HUES64 (cell line): Measurements from ENCODE around the gene CAP2.
"Not testable (repeated sequence)": the region's sequence is repeated elsewhere in the genome, so short reads cannot be mapped to it uniquely, and the experiment has no call there.

ENCODE experiments used
- H3K27ac ChIP-seq: 2 replicates; pipeline ENCODE4 v1.7.0; 2013; ENCODE audit warnings: low read depth, low read length, inconsistent platforms
- H3K27me3 ChIP-seq: 2 replicates; pipeline ENCODE4 v1.6.1; 2013; ENCODE audit warnings: mild to moderate bottlenecking, low read length; ENCODE audit not compliant: insufficient read depth
- H3K36me3 ChIP-seq: 2 replicates; pipeline ENCODE4 v1.6.1; 2013; ENCODE audit warnings: mild to moderate bottlenecking, low read length; ENCODE audit not compliant: insufficient read depth
- H3K4me1 ChIP-seq: 2 replicates; pipeline ENCODE4 v1.6.1; 2013; ENCODE audit warnings: mild to moderate bottlenecking, low read length, moderate library complexity; ENCODE audit not compliant: insufficient read depth
- H3K4me3 ChIP-seq: 2 replicates; pipeline ENCODE4 v1.5.1; 2013; ENCODE audit warnings: mild to moderate bottlenecking, low read length, moderate library complexity
- H3K9ac ChIP-seq: 2 replicates; pipeline ENCODE4 v1.6.1; 2013; ENCODE audit warnings: mild to moderate bottlenecking, low read depth, low read length
- H3K9me3 ChIP-seq: 2 replicates; pipeline ENCODE4 v1.6.1; 2013; ENCODE audit warnings: low read depth, low read length; ENCODE audit not compliant: insufficient read depth
- WGBS: fragments of 150-250, 120-280 bp; methylation state at CpG from one replicate; pipeline ENCODE4 v1.1.7; 2013; ENCODE audit warnings: missing lambda C conversion rate; 5-methylcytosine and 5-hydroxymethylcytosine counted together

Gene CAP2

GRCh38 chr6:17440811-17441210, 47.4 kb downstream of the CAP2 start:
- H3K36me3 ChIP-seq, H3K4me1 ChIP-seq, H3K9me3 ChIP-seq, H3K4me3 ChIP-seq, H3K9ac ChIP-seq, H3K27ac ChIP-seq, H3K27me3 ChIP-seq: not testable (repeated sequence)
- 100% methylated on average over 3 of the region's 4 CpGs for WGBS

GRCh38 chr6:17442196-17442595, 48.8 kb downstream of the CAP2 start:
- Histone ChIP-seq H3K4me3 (no peak overlapping the region), H3K27ac (no peak overlapping the region), H3K4me1 (no peaks in the 10 kb centered on the region), H3K9ac (no peak overlapping the region), H3K36me3 (no peaks in the 10 kb centered on the region), H3K9me3 (no peaks in the 10 kb centered on the region), H3K27me3 (no peaks in the 10 kb centered on the region)
- 88% methylated on average over 4 of the region's 4 CpGs for WGBS

DNA sequence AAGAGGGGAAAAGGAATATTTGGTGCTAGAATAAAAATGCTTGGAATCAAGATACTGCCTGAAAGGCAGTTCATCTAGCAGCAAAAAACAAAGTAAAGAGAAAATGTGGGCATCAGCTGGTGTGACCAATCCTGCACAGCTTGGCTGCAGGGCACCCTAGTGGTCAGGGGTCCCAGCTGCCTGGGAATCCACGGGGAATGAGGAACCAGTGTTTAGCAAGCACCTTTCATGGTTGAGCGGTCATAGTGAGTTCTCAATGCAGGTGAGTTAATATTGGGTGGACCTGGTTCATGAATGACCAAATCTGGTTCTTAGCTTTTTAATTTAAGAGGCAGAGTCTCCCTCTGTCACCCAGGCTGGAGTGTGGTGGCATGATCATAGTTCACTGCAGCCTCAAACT, 53.3 kb downstream of the CAP2 start:
- H3K9me3 ChIP-seq, result no peaks in the 10 kb centered on the region
- no peaks in the 10 kb centered on the region for H3K4me1 ChIP-seq
- H3K36me3 ChIP-seq, result no peaks in the 10 kb centered on the region
- H3K9ac ChIP-seq, result no peak overlapping the region
- no peaks in the 10 kb centered on the region for H3K27me3 ChIP-seq
- no peak overlapping the region for H3K4me3 ChIP-seq
- WGBS, result 91% methylated on average over 2 of the region's 2 CpGs
- no peak overlapping the region for H3K27ac ChIP-seq

- 92% methylated on average over 1 of the region's 1 CpG for WGBS
- H3K27ac ChIP-seq, result no peak overlapping the region
These were observed 54.8 kb downstream of the CAP2 start for GRCh38 chr6:17448165-17448564.

GRCh38 chr6:17450397-17450796, 57.0 kb downstream of the CAP2 start:
- Histone ChIP-seq H3K9ac (no peak overlapping the region), H3K27me3 (no peaks in the 10 kb centered on the region)

More at GRCh38 chr6:17448165-17448564, 54.8 kb downstream of the CAP2 start:
- H3K9ac ChIP-seq, result no peak overlapping the region
- H3K36me3 ChIP-seq, result no peaks in the 10 kb centered on the region
- H3K4me1 ChIP-seq, result no peaks in the 10 kb centered on the region
- H3K4me3 ChIP-seq, result no peak overlapping the region
- no peaks in the 10 kb centered on the region for H3K9me3 ChIP-seq
- no peaks in the 10 kb centered on the region for H3K27me3 ChIP-seq

GRCh38 chr6:17450832-17451231, 57.4 kb downstream of the CAP2 start:
- no peaks in the 10 kb centered on the region for H3K27me3 ChIP-seq
- H3K9me3 ChIP-seq, result no peaks in the 10 kb centered on the region
- H3K4me1 ChIP-seq, result peaks cover 9% of the 10 kb centered on the region
- no peak overlapping the region for H3K27ac ChIP-seq
- H3K36me3 ChIP-seq, result no peaks in the 10 kb centered on the region
- H3K4me3 ChIP-seq, result no peak overlapping the region
- H3K9ac ChIP-seq, result no peak overlapping the region
- WGBS, result 94% methylated on average over 4 of the region's 5 CpGs

More at GRCh38 chr6:17450397-17450796, 57.0 kb downstream of the CAP2 start:
- Histone ChIP-seq H3K27ac (no peak overlapping the region), H3K36me3 (no peaks in the 10 kb centered on the region), H3K4me3 (no peak overlapping the region), H3K4me1 (peaks cover 9% of the 10 kb centered on the region), H3K9me3 (no peaks in the 10 kb centered on the region)
- no CpG with 5 or more reads among the region's 1 CpG for WGBS

GRCh38 chr6:17452096-17452495, 58.7 kb downstream of the CAP2 start:
- Histone ChIP-seq H3K27ac (no peak overlapping the region), H3K4me1 (peaks cover 9% of the 10 kb centered on the region), H3K36me3 (no peaks in the 10 kb centered on the region), H3K9me3 (no peaks in the 10 kb centered on the region), H3K27me3 (no peaks in the 10 kb centered on the region), H3K4me3 (no peak overlapping the region), H3K9ac (no peak overlapping the region)
- 95% methylated on average over 6 of the region's 6 CpGs for WGBS

DNA sequence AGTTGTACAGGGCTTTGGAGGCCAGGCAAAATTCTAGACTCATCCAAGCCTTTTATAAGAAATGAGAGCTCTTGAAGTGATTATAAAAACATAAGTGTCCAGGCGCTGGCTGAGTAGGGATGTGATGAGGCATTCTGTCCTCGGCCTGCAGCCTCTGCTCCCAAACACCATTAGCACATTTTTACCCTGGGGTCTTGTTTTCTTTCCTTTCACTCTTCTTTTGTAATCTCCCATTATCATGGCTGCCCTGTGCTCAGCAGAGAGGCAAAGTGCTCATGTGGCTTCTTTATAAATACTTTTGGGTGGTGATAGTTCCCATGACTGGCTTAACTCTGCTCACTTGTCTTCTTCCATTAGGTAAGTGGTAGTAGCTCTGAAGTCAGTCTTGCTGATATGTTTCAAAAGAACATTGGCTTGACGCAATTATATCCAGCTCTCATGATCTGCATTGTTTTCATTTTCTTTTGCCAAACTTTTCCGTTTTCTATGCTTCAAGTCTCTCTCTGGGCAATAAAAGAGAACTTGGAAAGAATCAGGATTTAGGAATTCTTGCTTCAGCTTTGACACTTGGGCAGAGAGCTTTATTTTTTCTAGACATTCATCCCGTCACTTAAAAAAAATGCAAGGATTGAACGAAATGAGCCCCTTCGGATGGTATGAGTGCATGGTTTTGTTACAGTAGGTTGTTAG, 61.1 kb downstream of the CAP2 start:
- Histone ChIP-seq H3K36me3 (no peaks in the 10 kb centered on the region), H3K27me3 (no peaks in the 10 kb centered on the region), H3K4me3 (no peak overlapping the region), H3K27ac (peak overlapping the region; percentile 7; the same call in 1 of the 2 replicates), H3K9me3 (no peaks in the 10 kb centered on the region), H3K9ac (no peak overlapping the region), H3K4me1 (peaks cover 9% of the 10 kb centered on the region)
- 94% methylated on average over 7 of the region's 7 CpGs for WGBS

DNA sequence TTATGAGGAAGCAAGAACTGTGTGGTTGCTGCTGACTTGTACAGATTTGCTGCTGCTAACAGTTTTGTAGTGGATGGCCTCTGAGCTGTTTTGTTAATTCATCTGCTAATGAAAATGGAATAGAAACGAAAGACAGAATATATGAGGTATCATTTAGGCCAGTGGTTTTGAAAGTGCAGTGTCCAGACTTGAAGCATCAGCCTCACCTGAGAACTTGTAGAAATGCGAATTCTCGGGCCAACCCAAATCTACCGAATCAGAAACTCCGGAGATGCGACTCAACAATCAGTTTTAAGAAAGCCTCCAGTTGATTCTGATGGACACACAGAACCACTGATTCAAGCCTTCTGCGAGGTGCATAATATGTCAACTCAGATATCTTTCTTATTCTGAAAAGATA, 62.5 kb downstream of the CAP2 start:
- Histone ChIP-seq H3K27ac (no peak overlapping the region), H3K4me3 (no peak overlapping the region), H3K4me1 (peaks cover 9% of the 10 kb centered on the region), H3K36me3 (no peaks in the 10 kb centered on the region), H3K27me3 (no peaks in the 10 kb centered on the region), H3K9ac (no peak overlapping the region), H3K9me3 (no peaks in the 10 kb centered on the region)
- 97% methylated on average over 7 of the region's 7 CpGs for WGBS

DNA sequence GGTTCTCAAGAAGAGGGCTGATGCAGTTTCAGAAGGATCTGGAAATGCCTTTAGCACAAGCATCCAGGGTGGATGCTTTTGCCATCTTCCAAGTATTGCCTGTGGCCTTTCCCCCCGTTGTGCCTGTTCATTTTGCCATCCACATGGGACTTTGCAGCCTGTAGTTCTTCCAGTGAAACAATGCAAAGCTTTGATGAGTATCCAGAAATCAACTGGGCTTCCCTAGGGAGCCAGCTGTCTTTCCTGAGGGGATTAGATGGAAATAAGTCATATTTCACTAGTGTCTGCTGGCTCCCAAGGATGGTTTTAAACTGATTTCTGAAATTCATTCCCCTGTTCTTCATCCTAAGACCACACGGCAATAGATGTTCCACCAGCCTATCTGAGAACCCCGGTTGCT, 63.3 kb downstream of the CAP2 start:
- Histone ChIP-seq H3K36me3 (no peaks in the 10 kb centered on the region), H3K9me3 (no peaks in the 10 kb centered on the region), H3K4me1 (peaks cover 9% of the 10 kb centered on the region), H3K4me3 (no peak overlapping the region), H3K27me3 (no peaks in the 10 kb centered on the region), H3K9ac (no peak overlapping the region), H3K27ac (no peak overlapping the region)
- WGBS, result 91% methylated on average over 3 of the region's 3 CpGs

- WGBS, result 93% methylated on average over 4 of the region's 4 CpGs
- Histone ChIP-seq H3K27me3 (no peaks in the 10 kb centered on the region), H3K27ac (no peak overlapping the region), H3K36me3 (no peaks in the 10 kb centered on the region), H3K4me3 (no peak overlapping the region), H3K9ac (no peak overlapping the region), H3K9me3 (no peaks in the 10 kb centered on the region), H3K4me1 (peaks cover 9% of the 10 kb centered on the region)
These were observed 64.0 kb downstream of the CAP2 start for GRCh38 chr6:17457405-17457804.

- Histone ChIP-seq H3K27me3 (no peaks in the 10 kb centered on the region), H3K4me1 (peaks cover 9% of the 10 kb centered on the region), H3K4me3 (no peak overlapping the region), H3K36me3 (no peaks in the 10 kb centered on the region), H3K9ac (no peak overlapping the region), H3K27ac (no peak overlapping the region), H3K9me3 (no peaks in the 10 kb centered on the region)
- WGBS, result 94% methylated on average over 2 of the region's 3 CpGs
These were observed 64.6 kb downstream of the CAP2 start for GRCh38 chr6:17457956-17458355.
